Thyroid gland (tissue), 4 donors: ENCODE data around the gene CASP3. TPM values are rescaled to one million over a fixed set of nuclear protein-coding genes. Genes with fewer than 3 reads are reported as not detected.

Experiments used
- DNase-seq, 2 donors: peaks; one replicate each; pipeline ENCODE4 v3.0.0-alpha.2; 2019
- H3K27ac ChIP-seq, 3 donors: fragments of 200-600 bp; sonication (generic); 1 replicate in 2 of 3; 2 replicates in 1 of 3; pipeline ENCODE4 v1.5.1; 2016 to 2019; ENCODE audit warnings: mild to moderate bottlenecking in 1 of 3, moderate library complexity in 1 of 3
- H3K27me3 ChIP-seq: fragments of 200-600 bp; sonication (generic); one replicate; pipeline ENCODE4 v1.5.1; 2019
- H3K36me3 ChIP-seq, 2 donors: fragments of 200-600 bp; sonication (generic); one replicate each; pipeline ENCODE4 v1.5.1; 2016 to 2019
- H3K4me1 ChIP-seq, 2 donors: fragments of 200-600 bp; sonication (generic); one replicate each; pipeline ENCODE4 v1.5.1; 2017 to 2019
- H3K4me3 ChIP-seq, 3 donors: fragments of 200-600 bp; sonication (generic); replicated peaks in 1 of 3; 1 replicate in 2 of 3; 2 replicates in 1 of 3; pipeline ENCODE4 v1.5.1; 2016; ENCODE audit warnings: mild to moderate bottlenecking in 1 of 3
- H3K9me3 ChIP-seq: fragments of 200-600 bp; sonication (generic); one replicate; pipeline ENCODE4 v1.5.1; 2017
- CTCF ChIP-seq, 6 experiments: fragments of 200-600 bp in 3 of 6; fragments of 450-650 bp in 3 of 6; sonication (generic) in 3 of 6; IDR thresholded peaks; one replicate each; pipeline ENCODE4 v1.5.1; 2016 to 2019; ENCODE audit warnings: antibody characterized with exemption in 6 of 6, mild to moderate bottlenecking in 2 of 6, inconsistent platforms in 1 of 6, moderate library complexity in 1 of 6
- POLR2A ChIP-seq, 2 donors: fragments of 450-650 bp; IDR thresholded peaks; one replicate each; pipeline ENCODE4 v1.6.1; 2017; ENCODE audit warnings: antibody characterized with exemption in 2 of 2, mild to moderate bottlenecking in 2 of 2, moderate library complexity in 1 of 2
- WGBS, 2 donors: methylation state at CpG; one replicate each; pipeline ENCODE4 v1.1.5; 2017; 5-methylcytosine and 5-hydroxymethylcytosine counted together
- intact Hi-C: fragments of 100-400 bp; cut with DNase I; formaldehyde crosslinking; loops from one replicate; pipeline ENCODE4 v1.15.1; 2023
- total RNA-seq, 4 donors: library from RNA; depleted of rRNA; stranded (reverse); fragments of >200 nt; gene quantifications; one replicate each; pipeline ENCODE4 v1.2.3, GENCODE V29; 2016

CASP3 gene
- 10 to 100 TPM; 10.1 to 23.6 (median 15.7) TPM for total RNA-seq

DNA sequence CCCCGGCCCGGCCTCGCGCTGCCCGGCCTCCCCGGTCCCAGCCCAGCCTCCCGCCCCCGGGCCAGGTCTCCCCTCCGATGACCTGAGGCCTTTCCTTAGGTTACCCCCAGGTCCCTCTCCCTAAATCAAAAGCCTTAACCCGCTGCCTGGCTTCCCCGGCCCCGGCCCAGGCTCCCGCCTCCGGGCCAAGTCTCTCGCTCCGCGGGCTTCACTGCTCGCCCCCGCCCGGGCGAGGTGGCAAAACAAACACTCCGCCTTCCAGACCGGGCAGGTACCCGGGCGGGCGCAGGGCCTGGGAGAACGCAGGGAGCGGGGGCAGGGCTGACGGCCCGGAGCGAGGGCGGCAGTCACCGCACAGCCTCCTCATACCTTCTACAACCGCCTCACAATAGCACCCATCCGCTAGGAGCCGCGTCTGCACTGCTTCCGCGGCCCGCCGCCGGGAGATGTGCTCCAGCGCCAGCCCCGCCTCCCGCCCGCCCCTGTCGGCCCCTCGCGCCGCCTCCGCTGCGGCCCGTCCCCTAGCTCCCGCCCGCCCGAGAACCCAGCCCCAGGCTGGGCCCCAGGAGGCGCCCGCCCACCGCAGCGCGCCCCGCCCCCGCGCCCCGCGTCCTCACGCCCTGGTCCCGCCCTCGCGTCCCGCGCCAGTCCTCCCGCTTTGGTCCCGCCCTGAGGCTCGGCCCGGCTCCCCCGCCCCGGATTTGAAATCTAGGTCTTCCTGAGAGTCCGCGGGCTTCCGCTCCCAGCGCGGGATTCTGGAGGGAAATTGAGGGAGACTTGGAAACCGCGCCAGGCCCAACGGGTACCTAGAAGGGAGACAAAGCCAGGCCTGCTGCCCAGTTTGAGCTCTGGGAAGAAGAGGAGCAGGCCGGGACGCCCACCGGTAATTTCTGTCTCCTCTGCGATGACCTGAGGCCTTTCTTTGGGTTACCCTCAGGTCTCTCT, at the start of gene CASP3, which contains the start of gene PRIMPOL:
Gene CASP3, minus strand, starts transcription at position 422 of the 945 bp plus-strand sequence. CDS start 10,994 bp downstream, outside the sequence.
Gene PRIMPOL, plus strand, starts transcription at position 713 of the 945 bp plus-strand sequence. CDS start 7,403 bp downstream, outside the sequence.
- H3K4me1 ChIP-seq: peaks cover 21 to 25% of the 10 kb centered on the region in 2 donors
- H3K27me3 ChIP-seq: no peaks in the 10 kb centered on the region
- peak within 1 kb of the TSS; percentile 92 to 94 (median 94) for H3K27ac ChIP-seq
- intact Hi-C loops: no loop called here
- TF ChIP-seq CTCF (IDR thresholded peaks at IDR 0.05): peak in 3 of 6 experiments; percentile 23 to 34 (median 34)
- peak; percentile 75 to 93 for TF ChIP-seq POLR2A (IDR thresholded peaks at IDR 0.05)
- no peaks in the 10 kb centered on the region for H3K9me3 ChIP-seq
- 0 to 1% methylated on average over 30 to 42 of the region's 90 CpGs for WGBS, 2 donors
- DNase-seq: peak; percentile 96 to 97
- H3K36me3 ChIP-seq: no peaks in the 10 kb centered on the region
- peak within 1 kb of the TSS; percentile 78 to 95 (median 86) for H3K4me3 ChIP-seq

DNA sequence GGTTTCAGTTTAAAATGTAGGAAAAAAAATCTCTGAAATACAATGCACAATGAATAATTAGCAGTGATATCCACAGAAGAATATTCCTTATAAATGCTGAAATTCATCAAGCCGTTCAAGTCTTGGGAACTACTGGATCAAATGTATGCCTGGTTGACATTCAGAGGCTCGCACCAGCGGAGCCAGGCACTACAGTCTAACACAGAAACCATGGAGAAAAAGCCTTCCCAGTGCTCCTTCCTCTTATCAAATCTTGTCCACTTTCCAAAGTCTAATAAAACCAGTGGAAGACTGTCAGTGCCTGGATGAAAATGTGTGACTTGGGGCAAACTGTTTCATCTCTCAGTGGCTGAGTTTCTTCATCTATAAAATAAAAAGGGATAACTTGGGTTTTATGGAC, 48.7 kb upstream of the CASP3 start:
- peaks cover 0 to 8% of the 10 kb centered on the region in 2 donors for H3K36me3 ChIP-seq
- WGBS, 2 donors: 93 to 94% methylated on average over 3 of the region's 3 CpGs
- no peaks in the 10 kb centered on the region for H3K4me1 ChIP-seq
- no peak overlapping the region for H3K27ac ChIP-seq
- H3K27me3 ChIP-seq: no peaks in the 10 kb centered on the region
- no peak overlapping the region for H3K4me3 ChIP-seq
- H3K9me3 ChIP-seq: no peaks in the 10 kb centered on the region
- intact Hi-C loops: no loop called here
- no peak for DNase-seq
- no peak for TF ChIP-seq CTCF (IDR thresholded peaks at IDR 0.05)
- TF ChIP-seq POLR2A (IDR thresholded peaks at IDR 0.05): no peak

GRCh38 chr4:184695178-184695896, 46.1 kb upstream of the CASP3 start:
- H3K4me1 ChIP-seq: no peaks in the 10 kb centered on the region
- H3K4me3 ChIP-seq: no peak overlapping the region
- H3K27me3 ChIP-seq: no peaks in the 10 kb centered on the region
- TF ChIP-seq CTCF (IDR thresholded peaks at IDR 0.05): no peak
- TF ChIP-seq POLR2A (IDR thresholded peaks at IDR 0.05): no peak
- no peaks in the 10 kb centered on the region for H3K9me3 ChIP-seq
- DNase-seq: no peak
- 91 to 93% methylated on average over 3 of the region's 3 CpGs for WGBS, 2 donors
- intact Hi-C loops: no loop called here
- H3K36me3 ChIP-seq: peaks cover 0 to 8% of the 10 kb centered on the region in 2 donors
- no peak overlapping the region for H3K27ac ChIP-seq

DNA sequence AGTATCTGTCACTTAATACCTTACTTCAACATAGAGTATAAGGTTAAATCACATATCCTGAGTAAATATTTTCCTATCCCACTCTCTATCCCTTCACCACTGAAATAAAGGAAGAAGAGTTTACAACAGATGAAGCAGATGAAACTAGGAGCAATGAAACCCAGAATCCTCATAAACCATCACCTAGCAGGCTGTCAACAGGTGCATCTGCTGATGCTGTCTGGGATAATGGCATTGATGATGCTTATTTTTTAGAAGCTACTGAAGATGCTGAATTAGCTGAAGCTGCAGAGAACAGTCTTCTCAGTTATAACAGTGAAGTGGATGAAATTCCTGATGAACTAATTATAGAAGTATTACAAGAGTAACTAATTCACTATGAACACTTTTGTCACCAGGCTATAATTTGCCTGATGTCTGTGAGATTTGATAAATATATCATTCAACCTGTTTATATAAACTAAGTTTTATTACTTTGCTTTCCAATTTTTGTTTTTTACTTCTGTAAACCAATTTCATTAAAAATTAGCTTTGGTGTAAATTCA, 45.2 kb upstream of the CASP3 start:
- Histone ChIP-seq H3K27ac (no peak overlapping the region), H3K27me3 (no peaks in the 10 kb centered on the region), H3K9me3 (no peaks in the 10 kb centered on the region), H3K36me3 (peaks cover 0 to 8% of the 10 kb centered on the region in 2 donors), H3K4me3 (no peak overlapping the region), H3K4me1 (no peaks in the 10 kb centered on the region)
- intact Hi-C loops: no loop called here
- no peak for TF ChIP-seq POLR2A (IDR thresholded peaks at IDR 0.05)
- no peak for TF ChIP-seq CTCF (IDR thresholded peaks at IDR 0.05)
- DNase-seq: no peak
